Measurements from ENCODE around the gene NECAB3.

- TF ChIP-seq CTCF (IDR thresholded peaks at IDR 0.05; ENCODE audit: low read depth, low read length, missing input control): no peak
- no peak for TF ChIP-seq SP1 (IDR thresholded peaks at IDR 0.05)
- TF ChIP-seq REST (IDR thresholded peaks at IDR 0.05): no peak
- TF ChIP-seq, protein P1, sequence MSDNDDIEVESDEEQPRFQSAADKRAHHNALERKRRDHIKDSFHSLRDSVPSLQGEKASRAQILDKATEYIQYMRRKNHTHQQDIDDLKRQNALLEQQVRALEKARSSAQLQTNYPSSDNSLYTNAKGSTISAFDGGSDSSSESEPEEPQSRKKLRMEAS (IDR thresholded peaks at IDR 0.05): no peak
- TF ChIP-seq HNF4G (IDR thresholded peaks at IDR 0.05): no peak
- TF ChIP-seq TAF1 (conservative IDR thresholded peaks at IDR 0.05): no peak
- TF ChIP-seq JUND (IDR thresholded peaks at IDR 0.05): no peak
- TF ChIP-seq RXRA (IDR thresholded peaks at IDR 0.05): no peak
- TF ChIP-seq, protein P2, sequence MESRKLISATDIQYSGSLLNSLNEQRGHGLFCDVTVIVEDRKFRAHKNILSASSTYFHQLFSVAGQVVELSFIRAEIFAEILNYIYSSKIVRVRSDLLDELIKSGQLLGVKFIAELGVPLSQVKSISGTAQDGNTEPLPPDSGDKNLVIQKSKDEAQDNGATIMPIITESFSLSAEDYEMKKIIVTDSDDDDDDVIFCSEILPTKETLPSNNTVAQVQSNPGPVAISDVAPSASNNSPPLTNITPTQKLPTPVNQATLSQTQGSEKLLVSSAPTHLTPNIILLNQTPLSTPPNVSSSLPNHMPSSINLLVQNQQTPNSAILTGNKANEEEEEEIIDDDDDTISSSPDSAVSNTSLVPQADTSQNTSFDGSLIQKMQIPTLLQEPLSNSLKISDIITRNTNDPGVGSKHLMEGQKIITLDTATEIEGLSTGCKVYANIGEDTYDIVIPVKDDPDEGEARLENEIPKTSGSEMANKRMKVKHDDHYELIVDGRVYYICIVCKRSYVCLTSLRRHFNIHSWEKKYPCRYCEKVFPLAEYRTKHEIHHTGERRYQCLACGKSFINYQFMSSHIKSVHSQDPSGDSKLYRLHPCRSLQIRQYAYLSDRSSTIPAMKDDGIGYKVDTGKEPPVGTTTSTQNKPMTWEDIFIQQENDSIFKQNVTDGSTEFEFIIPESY (IDR thresholded peaks at IDR 0.05): no peak
- TF ChIP-seq GABPA (IDR thresholded peaks at IDR 0.05 in 1 of 2, conservative IDR thresholded peaks at IDR 0.05 in 1 of 2): no peak
- no peak for TF ChIP-seq EGR1 (IDR thresholded peaks at IDR 0.05; ENCODE audit: low read depth in 2 of 2)
- no peak for TF ChIP-seq YY1 (IDR thresholded peaks at IDR 0.05)
- no peak for TF ChIP-seq FOXA1 (IDR thresholded peaks at IDR 0.05)
Observed at GRCh38 chr20:33629979-33630378, 44.2 kb downstream of the NECAB3 start.
